Measurements from ENCODE around the gene GRAPL.
"Not testable (repeated sequence)": the region's sequence is repeated elsewhere in the genome, so short reads cannot be mapped to it uniquely, and the experiment has no call there.

GRCh38 chr17:19129500-19129899 is 2.1 kb downstream of the GRAPL start:
- TF ChIP-seq, protein P1, sequence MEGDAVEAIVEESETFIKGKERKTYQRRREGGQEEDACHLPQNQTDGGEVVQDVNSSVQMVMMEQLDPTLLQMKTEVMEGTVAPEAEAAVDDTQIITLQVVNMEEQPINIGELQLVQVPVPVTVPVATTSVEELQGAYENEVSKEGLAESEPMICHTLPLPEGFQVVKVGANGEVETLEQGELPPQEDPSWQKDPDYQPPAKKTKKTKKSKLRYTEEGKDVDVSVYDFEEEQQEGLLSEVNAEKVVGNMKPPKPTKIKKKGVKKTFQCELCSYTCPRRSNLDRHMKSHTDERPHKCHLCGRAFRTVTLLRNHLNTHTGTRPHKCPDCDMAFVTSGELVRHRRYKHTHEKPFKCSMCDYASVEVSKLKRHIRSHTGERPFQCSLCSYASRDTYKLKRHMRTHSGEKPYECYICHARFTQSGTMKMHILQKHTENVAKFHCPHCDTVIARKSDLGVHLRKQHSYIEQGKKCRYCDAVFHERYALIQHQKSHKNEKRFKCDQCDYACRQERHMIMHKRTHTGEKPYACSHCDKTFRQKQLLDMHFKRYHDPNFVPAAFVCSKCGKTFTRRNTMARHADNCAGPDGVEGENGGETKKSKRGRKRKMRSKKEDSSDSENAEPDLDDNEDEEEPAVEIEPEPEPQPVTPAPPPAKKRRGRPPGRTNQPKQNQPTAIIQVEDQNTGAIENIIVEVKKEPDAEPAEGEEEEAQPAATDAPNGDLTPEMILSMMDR (conservative IDR thresholded peaks at IDR 0.05 in 1 of 2, IDR thresholded peaks at IDR 0.05 in 1 of 2; ENCODE audit: extremely low read depth in 1 of 2, insufficient read depth in 1 of 2, low read depth in 1 of 2, low read length in 2 of 2) = not testable (repeated sequence)
- not testable (repeated sequence) for TF ChIP-seq EZH2 (IDR thresholded peaks at IDR 0.05; ENCODE audit: borderline replicate concordance, low read length)
